ENCODE measurements around the gene PDGFC.

PDGFC gene

DNA sequence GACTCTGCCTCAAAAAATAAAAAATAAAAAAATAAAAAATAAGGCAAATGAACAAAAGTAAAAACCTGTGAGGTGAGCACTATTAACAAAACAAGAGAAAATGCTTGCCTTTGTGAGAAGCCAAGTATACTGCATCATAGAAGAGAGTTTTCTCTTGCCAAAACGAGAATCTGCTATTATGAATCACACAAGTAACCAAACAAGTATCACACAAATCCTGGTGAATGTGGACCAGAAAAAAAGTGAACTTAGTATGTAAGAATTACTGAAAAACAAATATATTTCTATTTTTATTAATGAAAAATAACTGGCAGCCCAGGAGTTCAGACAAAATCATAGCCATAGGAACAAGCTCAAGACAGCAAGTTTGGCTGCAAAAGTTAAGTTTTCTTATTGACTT is 193.5 kb downstream of the PDGFC start:
- no peak for DNase-seq

- DNase-seq: no peak
Measured at GRCh38 chr4:156775813-156776212, 195.8 kb downstream of the PDGFC start.

DNA sequence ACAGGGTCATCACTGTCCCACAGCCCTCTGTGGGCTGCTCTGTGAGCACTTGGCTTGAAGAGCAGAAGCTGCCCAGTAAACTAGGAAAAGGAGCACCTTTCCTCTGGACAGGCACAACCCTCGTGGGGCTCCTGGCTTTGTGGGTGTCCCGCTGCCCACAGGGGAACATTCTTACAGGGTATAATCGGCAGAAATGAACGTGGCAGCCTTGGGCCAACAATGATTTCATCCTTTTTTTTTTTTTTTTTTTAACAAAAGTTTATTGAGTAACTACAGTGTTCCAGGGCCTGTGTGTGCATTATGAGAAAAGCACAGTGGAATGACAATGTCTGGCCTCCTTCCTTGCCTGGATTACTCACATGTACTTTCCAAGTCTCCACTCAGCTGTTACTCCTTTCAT is 197.2 kb downstream of the PDGFC start:
- DNase-seq: no peak

DNA sequence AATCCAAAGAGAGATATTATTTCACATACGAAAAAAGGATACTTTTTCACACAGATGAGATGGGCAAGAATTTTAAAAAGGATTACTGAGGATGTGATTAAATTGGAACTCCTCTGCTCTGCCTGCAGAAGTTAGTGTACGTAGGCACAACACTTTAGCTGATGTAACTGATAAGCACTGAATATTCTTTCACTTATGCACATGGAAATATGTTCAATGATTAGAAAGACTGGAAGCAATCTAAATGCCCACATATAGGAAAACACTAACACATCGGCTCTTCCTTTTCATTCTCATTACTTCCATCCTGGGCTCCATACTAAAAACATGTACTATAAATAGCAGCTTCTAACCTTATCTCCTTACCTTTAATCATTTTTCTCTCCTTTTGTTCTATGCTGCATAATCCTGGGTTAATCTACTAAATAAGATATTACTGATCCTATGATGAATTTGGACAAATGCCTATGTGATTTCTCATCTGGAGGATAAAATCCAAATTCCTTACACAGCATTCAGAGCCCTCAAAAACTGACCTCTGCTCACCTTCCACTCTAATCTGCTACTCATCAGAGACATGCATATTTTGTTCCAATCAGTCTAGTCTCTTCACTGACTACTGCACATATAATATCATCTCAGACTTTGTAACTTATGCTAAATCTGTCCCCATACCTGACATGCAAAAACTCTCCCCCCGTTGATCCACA is 197.8 kb downstream of the PDGFC start:
- DNase-seq: no peak

GRCh38 chr4:156771171-156771837 is 200.3 kb downstream of the PDGFC start:
- no peak for DNase-seq

DNA sequence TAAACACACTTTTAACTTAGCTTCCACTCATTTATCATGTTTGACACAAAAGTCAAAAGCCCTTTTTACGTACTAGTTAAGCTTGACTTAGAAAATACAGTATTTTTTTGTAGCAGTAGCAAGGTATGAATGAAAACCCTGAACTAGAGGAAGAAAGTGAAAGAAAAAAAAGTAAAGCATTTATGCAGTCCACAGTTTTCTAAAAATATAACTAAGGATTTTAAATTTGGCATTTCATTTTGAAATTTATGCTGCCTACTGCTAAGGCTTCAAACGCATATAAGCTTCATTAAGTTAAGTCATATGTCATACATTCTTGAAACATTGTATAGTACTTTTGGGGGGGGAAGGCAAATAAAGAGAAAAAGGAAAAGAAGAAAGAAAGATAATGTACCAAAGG is 201.5 kb downstream of the PDGFC start:
- DNase-seq: no peak

DNA sequence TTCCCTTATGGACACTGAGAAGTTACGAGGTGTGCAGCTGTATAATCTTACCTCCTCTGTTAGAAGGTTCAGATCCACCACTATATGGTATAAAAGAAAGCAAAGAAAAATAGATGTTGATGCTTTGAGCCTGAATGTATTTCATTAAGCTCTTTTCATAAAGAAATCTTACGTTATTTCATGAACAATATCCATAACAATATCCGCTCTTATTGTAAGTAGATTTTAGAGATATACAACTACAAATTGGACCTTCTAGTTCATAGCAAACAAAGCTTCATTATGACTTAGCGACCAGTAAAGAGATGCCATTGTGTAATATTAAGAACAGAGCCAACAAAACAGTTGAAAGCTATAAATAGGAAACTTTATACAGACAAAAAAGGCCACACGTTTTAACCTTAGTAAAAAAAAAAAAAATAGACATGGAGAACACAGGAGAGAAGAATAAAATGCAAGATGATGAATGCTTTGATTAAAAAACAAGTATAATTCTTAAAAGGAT is 203.6 kb downstream of the PDGFC start:
- no peak for DNase-seq

DNA sequence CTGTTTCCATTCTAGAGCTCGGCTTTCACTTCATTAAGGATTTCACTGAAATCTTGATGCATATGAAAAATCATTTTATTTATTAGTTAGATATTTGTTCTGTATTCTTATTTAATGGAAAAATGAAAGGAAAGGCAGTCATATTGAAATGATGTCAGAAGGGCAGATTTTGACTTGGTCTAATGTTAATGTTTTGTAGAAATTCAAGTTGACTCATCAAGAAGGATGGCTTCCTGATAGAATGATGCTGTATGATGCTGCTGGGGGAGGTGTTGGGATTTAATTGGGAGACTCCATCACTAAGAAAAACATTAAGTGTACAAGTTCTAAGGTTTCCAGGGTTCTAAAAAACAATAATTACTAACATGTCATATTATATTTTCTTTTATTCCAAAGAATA is 204.8 kb downstream of the PDGFC start:
- no peak for DNase-seq

DNA sequence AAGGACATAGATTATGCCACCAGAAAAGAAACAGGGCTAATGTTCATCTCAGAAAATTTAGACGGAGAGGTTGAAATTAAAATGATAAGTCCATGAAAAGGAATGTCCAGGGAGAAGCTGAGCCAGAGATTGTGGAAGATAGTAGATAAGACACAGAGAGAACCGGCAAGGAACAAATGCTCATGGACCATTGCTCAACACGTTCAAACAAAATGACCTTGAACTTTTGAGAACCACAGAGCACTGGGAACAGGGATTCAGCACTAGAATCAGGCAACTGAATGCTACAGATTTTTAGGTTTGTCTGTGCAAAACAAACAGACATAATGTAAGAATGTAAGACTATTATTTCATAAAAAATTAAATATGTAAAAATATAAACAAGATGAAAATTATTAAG is 206.3 kb downstream of the PDGFC start:
- no peak for DNase-seq

DNA sequence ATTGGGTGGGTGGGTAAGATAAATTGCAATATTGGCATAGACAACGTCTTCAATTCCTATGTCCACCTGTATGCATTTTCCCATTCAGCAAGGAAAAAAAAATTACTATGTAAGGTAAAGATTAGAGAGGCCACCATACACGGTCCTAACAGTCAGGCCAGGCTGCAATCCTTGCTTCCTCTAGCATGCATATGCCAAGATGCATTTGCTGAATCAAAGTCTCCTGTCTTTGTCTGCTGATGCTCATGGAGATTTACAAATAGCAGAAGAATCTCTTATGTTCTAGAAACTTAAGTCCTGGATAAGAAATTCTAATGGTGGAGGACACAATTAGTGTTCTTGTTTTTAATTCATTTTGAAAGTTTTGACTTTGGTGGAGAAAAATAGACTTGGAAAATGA is 206.8 kb downstream of the PDGFC start:
- no peak for DNase-seq

DNA sequence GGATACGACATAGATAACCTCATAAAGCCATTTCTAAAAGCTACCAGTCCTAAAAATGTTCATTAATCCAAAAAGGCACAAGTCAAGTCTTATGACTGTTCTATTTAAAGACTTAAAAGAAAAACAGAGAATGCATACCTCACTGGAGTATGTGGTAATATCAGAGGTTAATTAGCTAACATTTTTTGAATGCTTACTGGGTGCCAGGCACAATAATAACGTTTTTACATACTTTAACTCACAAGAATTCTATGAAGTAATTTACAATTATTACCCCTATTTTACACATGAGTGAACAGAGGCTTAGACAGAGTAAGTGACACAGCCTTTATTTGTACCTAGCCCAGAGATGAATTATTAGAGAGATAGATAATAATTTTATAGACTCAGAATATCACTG is 207.5 kb downstream of the PDGFC start:
- no peak for DNase-seq

GRCh38 chr4:156763511-156763910 is 208.1 kb downstream of the PDGFC start:
- no peak for DNase-seq

DNA sequence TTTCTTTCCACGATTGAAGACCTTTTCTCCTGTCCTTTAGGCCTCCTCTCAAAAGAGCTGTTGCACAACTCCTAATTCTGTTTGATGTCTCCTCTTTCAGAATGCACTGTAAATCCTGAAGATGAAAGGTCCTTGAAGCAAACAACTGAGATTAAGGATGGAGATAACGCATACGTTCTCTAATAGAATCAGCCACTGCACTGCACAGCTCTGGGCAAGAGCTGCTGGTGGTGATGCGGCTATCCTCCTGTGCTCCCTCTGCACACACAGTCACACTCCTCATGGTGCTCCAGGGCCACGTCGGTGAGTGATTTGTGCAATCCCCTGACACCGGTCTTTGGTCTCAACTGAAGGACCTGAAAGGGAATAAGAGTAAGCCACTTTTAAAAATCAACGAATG is 208.7 kb downstream of the PDGFC start:
- DNase-seq: no peak

- no peak for DNase-seq
Measured at GRCh38 chr4:156756118-156756517, 215.5 kb downstream of the PDGFC start.

DNA sequence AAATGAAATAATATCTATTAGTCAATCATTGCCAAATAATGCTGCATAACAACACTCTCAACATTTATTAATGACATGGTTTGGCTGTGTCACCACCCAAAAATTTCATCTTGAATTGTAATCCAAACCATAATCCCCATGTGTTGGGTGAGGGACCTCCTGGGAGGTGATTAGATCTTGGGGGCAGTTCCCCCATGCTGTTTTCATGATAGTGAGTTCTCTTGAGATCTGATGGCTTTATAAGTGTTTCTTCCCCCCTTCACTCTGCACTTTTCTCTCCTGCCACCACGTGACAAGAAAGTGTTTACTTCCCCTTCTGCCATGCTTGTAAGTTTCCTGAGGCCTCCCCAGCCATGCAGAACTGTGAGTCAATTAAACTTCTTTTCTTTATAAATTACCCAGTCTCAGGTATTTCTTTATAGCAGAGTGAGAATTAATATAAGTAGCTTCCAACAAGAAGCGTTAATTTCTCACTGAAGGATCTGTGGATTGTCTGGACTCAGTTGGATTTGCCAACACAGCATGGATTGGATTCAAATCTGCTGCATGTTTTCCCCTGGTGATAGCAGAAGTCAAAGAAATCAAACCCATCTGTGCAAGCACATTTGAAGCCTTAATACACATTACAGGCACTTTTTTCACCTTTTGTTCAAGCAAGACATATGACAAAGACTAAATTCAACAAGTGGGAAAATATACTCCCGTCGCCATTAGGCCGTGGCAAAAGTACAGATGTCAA is 216.6 kb downstream of the PDGFC start:
- no peak for DNase-seq

GRCh38 chr4:156751486-156751885 is 220.1 kb downstream of the PDGFC start:
- no peak for DNase-seq

GRCh38 chr4:156749426-156750403 is 221.9 kb downstream of the PDGFC start:
- no peak for DNase-seq

GRCh38 chr4:156746111-156746510 is 225.5 kb downstream of the PDGFC start:
- DNase-seq: no peak

DNA sequence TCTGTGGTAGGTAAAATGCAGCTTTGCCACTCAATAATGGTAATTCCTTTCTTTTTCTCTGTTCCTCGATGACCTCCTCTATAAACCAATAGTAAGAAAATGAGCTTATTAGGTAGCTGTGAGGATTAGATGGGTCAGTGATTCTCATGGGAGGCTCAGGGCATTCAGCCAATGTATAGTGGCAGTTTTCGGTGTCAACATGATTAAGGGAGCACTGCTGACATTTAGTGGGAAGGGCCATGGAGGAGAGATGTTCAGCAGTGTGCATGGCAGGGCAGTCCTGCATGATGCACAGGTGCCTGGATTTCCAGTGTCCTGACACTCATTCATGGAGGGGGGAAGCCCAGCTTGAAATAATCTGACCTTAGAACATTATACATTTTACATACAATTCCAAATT is 232.8 kb downstream of the PDGFC start:
- DNase-seq: no peak

DNA sequence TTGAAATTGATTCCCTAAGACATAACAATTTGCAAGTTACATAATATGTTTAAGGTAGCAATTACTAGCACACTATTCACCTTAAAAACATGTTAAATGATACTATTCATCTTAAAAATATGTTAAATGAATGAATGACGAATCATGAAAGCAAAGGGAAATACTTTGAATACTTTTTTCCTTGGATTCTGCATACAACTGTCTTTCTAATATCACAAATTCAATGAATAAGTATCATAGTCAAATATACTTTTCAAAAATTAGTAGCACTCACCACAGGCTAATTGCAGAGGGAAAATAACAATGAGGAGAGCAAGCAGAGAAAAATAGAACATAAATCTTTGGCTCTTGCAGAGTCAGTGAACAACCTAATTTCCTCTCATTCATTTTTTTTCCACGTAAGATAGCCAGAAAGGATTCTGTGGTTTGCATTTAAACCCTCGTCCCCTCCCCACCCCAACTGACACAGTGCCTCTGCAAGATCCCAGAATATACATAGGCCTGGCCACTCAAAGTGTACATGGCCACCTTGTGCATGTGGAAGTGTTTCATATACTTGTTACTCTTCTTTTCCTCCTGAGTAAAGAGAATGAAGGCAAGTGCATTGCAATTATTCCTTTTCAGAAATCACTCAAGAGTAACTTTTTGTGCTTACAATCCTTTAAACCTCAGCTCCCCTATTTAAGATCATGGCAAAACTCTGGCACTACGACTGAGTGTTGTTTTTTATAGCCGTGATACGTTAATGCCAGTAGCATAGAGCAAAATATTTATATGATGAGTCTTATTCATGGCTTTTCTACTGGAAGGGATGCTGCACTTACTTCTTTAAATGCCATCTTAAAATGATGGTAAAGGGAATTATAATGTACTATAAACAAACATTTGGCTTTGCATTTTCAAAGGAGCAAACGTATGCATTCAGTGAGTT is 236.4 kb downstream of the PDGFC start:
- no peak for DNase-seq

GRCh38 chr4:156733582-156733981 is 238.0 kb downstream of the PDGFC start:
- DNase-seq: no peak

DNA sequence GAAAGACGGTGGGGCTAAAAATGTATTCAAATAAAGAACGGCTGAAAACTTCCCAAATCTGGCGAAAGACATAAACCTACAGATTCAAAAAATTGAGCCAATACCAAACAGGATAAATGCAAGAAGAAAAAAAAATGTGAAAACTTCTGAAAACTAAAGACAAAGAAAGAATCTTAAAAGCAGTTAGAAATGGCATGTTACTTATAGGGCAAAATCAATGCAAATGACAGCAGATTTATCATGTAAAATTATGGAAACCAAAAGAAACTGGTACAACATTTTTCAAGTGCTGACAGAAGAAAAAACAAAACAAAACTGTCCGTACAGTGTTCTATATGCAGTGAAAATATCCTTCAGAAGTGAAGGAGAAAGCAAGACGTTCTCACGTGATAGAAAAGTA is 239.0 kb downstream of the PDGFC start:
- DNase-seq: no peak
